Right ventricle myocardium inferior (tissue), 1 donor: ENCODE data around the gene KAT7. TPM values are rescaled to one million over a fixed set of nuclear protein-coding genes. Genes with fewer than 3 reads are reported as not detected.
"Not testable (repeated sequence)": the region's sequence is repeated elsewhere in the genome, so short reads cannot be mapped to it uniquely, and the experiment has no call there.

Experiments used
- ATAC-seq: fragments of 200-7000 bp; cut with Tn5 transposase; one replicate; pipeline ENCODE4 v1.9.1; 2020; ENCODE audit warnings: mild to moderate bottlenecking, moderate library complexity
- DNase-seq: peaks from one replicate; pipeline ENCODE4 v3.0.0; 2021; ENCODE audit errors: missing footprints
- intact Hi-C: fragments of 100-400 bp; cut with DNase I; formaldehyde crosslinking; loops from one replicate; pipeline ENCODE4 v1.11.0; 2022
- total RNA-seq: library from RNA; stranded (reverse); fragmentation: NEBNext Ultra II Directional; extraction: Animal tissue kit (Norgen Biotek cat#: 25700); gene quantifications from one replicate; pipeline ENCODE4 v1.2.1, GENCODE V29; 2021
- donor health status: DM: no; HTN: yes; CAD: no; lungs with severe emphysema.

Gene KAT7
- total RNA-seq, 1 donor from 2014 or later, result 45.4 TPM

GRCh38 chr17:49784636-49785035 lies 3.8 kb upstream of the KAT7 start:
- intact Hi-C loops, result loop anchor here (5.0 kb wide), 1 partner anchor 368 kb away; the partner anchor contains the start of gene PPP1R9B
- ATAC-seq (no peak), DNase-seq (no peak)

- DNase-seq (no peak), ATAC-seq (no peak)
- intact Hi-C loops, result loop anchor here (2.0 to 5.0 kb wide), 3 partner anchors 63 to 364 kb away; partner anchors contain the start of gene PPP1R9B
These were observed 500 bp upstream of the KAT7 start for GRCh38 chr17:49787884-49788477.

DNA sequence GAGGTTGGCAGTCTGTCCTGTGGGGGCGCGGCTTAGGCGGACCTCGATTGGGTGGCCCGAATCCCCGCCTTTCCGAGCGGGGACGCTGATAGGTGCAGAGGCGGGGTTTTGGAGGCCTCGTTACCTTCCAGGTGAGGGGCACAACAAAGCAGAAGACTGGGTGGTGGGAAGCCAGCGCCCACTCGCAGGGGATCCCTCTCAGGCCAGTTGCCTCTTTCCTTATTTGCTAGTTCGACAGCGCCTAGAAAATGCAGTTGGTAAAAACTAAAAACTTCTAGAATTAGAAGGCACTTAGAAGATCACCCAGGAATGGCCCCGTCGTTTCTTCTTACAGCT lies 730 bp downstream of the KAT7 start:
- no peak for DNase-seq
- intact Hi-C loops, result loop anchor here (2.0 to 5.0 kb wide), 3 partner anchors 62 to 363 kb away; partner anchors contain the start of gene PPP1R9B

GRCh38 chr17:49793309-49793708 lies 4.8 kb downstream of the KAT7 start:
- DNase-seq, result no peak
- no peak for ATAC-seq
- intact Hi-C loops, result no loop called here

More for the DNA sequence above, 730 bp downstream of the KAT7 start:
- no peak for ATAC-seq

DNA sequence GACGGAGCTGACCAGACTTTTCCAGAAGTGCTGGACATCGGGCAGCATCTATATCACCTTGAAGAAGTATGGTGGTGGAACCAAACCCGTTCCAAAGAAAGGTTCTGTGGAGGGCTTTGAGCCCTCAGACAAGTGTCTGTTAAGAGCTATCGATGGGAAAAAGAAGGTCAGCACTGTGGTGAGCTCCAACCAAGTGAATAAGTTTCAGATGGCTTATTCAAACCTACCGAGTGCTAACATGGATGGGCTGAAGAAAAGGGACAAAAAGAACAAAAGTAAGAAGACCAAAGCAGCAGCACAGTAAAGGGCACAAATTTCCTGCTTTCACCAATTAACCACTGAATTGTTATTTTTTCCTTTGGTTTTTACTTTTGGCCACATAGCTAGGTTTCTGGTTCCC lies 6.9 kb downstream of the KAT7 start:
- ATAC-seq, result no peak
- DNase-seq, result no peak
- intact Hi-C loops, result no loop called here

DNA sequence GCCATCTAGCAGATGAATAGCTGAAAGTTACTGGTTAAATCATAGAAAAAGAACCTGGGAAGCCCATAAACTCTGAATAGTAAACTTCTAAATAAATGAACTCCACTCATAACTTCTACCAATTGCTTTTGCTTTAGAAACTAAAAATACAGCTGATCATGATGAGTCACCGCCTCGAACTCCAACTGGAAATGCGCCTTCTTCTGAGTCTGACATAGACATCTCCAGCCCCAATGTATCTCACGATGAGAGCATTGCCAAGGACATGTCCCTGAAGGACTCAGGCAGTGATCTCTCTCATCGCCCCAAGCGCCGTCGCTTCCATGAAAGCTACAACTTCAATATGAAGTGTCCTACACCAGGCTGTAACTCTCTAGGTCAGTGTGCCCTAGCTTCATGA lies 9.7 kb downstream of the KAT7 start:
- ATAC-seq (no peak), DNase-seq (no peak)
- intact Hi-C loops, result no loop called here

DNA sequence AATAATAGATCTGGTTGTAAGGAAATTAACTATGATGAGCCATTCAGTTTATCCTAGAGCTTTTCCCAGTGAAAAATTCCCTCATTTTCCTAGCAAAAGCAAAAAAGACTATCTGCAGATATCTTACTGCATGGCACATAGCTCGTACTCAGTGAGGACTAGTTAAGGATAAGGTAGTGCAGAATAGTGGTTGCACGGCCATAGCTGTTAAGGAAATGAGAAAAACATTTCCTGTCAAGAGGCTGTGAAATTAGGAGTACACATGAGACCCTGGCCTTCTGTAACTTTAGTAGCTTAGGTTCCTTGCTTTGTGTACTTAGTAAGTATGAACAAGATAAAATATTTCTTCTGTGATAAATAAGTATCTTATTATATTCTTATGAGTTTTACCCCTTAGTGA lies 10.3 kb downstream of the KAT7 start:
- DNase-seq (no peak), ATAC-seq (no peak)
- intact Hi-C loops, result no loop called here

GRCh38 chr17:49809056-49809455 lies 20.6 kb downstream of the KAT7 start:
- DNase-seq, result no peak
- no peak for ATAC-seq
- intact Hi-C loops, result no loop called here

DNA sequence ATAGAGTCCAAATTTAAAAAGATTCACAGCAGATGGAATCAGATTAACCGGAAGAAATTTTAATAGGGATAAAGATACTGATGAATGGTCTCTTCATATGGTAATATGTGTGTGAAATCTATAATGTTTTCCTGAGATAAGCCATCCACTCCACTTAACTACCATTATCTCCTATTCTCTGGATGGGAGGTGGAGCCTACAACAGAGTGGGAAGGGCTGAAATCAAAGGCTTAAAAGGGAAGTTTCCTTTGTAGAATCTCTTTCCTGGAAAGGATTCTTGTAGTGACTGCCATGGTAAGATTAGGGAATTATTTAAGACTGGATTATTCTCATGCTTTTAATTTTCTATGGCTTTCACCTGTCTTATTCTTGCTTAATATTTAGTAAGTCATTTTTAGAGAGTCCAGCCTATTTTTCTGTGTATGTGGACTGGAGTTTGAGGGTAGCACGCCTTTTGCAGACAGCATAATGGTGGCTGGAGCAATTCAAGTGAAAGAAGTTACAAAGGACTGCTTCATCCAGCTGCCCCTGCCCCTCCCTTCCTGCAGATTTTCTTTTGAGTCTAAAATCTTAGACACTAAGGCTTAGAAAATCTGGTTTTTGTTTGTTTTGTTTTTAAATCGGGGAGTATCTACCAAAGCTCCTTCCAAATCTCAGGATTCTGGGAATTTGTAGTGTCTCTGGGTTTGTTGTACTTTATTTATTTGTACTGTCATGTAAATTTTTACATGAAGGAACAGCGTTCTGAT lies 26.5 kb downstream of the KAT7 start:
- intact Hi-C loops, result no loop called here
- no peak for ATAC-seq
- DNase-seq, result no peak

DNA sequence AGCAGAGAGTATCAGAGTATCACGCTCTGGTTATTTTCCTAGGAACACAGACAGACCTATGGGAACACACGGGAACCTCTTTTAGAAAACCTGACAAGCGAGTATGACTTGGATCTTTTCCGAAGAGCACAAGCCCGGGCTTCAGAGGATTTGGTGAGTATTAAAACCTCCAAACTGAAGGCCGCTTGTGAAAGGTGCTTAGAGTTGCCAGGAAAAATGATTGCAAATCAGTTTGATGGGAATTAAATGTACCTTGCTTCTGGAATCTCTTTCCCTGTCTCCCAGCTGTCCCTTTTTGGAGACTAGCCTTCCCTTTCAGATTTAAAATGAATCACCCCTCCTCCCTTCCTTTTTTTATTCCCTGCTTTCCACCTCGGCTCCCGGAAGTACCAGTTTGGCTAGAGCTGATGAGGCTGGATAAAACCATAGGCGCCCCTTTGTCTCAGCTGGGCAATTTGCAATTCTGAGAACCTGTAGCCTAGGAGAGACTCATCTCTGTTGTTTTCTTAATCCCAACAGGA lies 27.3 kb downstream of the KAT7 start:
- intact Hi-C loops, result no loop called here
- no peak for DNase-seq
- ATAC-seq, result no peak

DNA sequence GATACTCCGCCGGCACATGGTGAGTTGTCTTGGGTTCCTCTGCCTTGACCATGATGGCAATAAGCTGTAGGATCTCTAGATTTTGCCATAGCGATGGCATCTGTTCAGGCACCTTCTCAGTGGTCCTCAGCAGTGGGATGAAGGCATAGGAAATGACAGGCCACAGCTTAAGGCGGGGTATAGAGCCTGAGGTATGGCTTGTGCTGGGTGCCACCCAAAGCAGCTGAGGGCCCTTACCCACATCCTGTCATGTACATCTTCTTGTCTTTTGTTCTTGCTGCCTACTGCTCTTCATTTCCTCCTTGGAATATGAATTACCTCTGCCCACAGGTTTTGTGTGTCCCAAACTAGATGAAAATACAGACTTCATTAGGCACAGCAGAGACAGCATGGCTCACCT lies 29.5 kb downstream of the KAT7 start:
- no peak for DNase-seq
- intact Hi-C loops, result no loop called here
- no peak for ATAC-seq

DNA sequence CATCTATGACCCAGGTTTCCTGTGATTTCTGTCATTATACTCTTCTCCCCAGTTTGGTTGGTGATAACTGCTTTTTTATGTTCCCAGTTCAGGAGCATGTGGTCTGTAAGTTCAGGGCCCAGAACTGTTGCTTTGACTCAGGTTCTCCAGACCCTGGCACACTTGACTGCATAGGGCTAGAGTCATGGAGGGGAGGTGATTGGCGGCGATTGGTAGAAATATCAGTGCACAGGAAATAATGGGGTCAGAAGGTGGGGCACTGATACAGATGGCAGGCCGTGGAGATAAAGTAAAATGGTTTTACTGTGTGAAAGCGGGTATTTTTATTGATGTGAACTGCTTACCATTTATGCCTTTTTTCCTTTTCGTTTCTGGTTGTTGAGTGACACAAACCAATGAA lies 30.7 kb downstream of the KAT7 start:
- DNase-seq (no peak), ATAC-seq (no peak)
- intact Hi-C loops, result no loop called here

DNA sequence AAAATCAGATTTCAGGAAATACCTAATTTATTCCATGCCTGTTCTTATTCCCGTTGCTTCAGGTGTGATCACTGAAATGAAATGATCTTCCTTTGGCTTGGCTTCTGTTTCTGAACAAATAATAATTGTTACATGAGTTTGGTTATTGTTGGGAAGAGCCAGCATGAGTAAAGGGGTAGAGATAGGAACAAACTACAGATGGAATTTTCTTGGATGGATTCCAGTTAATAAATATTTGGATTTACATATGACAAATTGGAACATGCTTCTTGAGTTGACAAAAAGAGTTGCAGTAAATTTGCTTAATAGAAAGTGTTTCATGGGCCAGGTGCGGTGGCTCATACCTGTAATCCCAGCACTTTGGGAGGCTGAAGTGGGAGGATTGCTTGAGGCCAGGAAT lies 31.2 kb downstream of the KAT7 start:
- DNase-seq (no peak), ATAC-seq (no peak)
- intact Hi-C loops, result no loop called here

DNA sequence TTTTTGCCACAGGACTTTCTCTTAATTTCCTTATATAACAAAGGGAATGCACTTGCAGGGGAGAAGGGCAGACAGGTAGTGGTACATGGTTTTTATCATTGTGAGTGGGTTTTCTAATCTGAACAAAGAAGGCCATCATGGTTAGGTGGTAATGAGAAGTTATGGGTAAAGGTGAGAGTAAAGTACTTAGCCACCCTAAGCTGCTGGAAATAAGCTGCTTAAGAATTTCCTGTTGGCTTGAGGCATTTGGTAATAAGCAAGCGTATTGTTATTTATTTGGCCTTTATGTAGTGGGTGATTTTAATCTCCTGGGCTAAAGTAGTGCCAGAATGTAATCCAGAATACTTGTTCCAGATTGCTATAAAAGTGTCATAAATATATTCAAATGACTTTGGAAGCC lies 32.3 kb downstream of the KAT7 start:
- intact Hi-C loops, result no loop called here
- ATAC-seq (no peak), DNase-seq (no peak)

- ATAC-seq, result no peak
- intact Hi-C loops, result no loop called here
These were observed 33.0 kb downstream of the KAT7 start for GRCh38 chr17:49821466-49821865.

GRCh38 chr17:49821916-49822315 lies 33.4 kb downstream of the KAT7 start:
- intact Hi-C loops, result no loop called here
- ATAC-seq (no peak), DNase-seq (no peak)

More at GRCh38 chr17:49821466-49821865, 33.0 kb downstream of the KAT7 start:
- DNase-seq, result no peak

- ATAC-seq, result peak; percentile 86
- intact Hi-C loops, result no loop called here
- DNase-seq, result no peak
These were observed 34.3 kb downstream of the KAT7 start for GRCh38 chr17:49822829-49823228.

DNA sequence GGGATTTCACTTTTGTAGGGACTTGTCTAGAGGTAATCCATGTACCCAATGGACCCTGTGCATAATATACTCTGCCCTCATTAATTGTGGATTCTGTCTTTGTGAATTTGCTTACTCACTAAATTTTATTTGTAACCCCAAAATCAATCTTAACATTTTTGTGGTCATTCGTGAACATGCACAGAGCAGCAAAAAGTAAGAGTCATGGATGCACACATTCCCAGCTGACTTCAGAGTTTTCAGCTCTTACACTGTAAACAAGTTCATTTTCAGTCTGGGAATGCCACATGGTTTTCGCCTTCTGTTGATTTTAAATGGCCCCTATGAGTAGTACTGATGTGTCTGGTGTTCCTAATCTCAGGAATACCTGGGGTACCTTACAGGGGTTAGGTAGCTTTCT lies 35.1 kb downstream of the KAT7 start:
- intact Hi-C loops, result no loop called here
- DNase-seq (no peak), ATAC-seq (no peak)

- ATAC-seq (no peak), DNase-seq (no peak)
- intact Hi-C loops, result no loop called here
These were observed 37.2 kb downstream of the KAT7 start for GRCh38 chr17:49825645-49826044.

DNA sequence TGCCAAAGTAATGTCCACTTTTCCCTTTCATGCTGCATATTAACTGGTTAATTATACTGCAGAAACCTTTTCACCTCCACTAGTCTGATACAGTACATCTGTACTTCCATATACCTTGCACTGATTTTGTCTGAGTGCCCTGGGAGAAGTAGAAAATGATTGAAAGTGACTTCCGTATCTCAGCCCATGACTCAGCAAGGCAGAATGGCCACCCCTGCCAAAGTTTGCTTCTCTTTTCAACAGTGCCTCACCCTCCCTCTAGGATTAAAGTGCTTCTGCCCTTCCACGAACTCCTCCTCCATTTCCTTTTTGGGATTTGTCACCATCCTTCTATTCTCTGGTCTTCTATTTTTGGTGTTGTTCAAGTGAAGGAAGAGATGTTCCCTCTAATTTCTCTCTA lies 39.8 kb downstream of the KAT7 start:
- DNase-seq, intact Hi-C loops: not testable (repeated sequence)
- peak; percentile 87 for ATAC-seq
